Lower lobe of right lung (tissue), 2 donors: ENCODE measurements around the gene SDK1. TPM values are rescaled to one million over a fixed set of nuclear protein-coding genes. Genes with fewer than 3 reads are reported as not detected.

Experiments
- ATAC-seq, 2 donors: fragments of 200-7000 bp; cut with Tn5 transposase; one replicate each; pipeline ENCODE4 v1.9.1; 2020 to 2022; ENCODE audit warnings: mild to moderate bottlenecking in 2 of 2, moderate library complexity in 2 of 2
- DNase-seq: peaks from one replicate; pipeline ENCODE4 v3.0.0-alpha.2; 2020
- H3K27ac ChIP-seq: fragments of 200-600 bp; one replicate; pipeline ENCODE4 v1.8.0; 2022
- H3K27me3 ChIP-seq: fragments of 200-600 bp; one replicate; pipeline ENCODE4 v1.8.0; 2022; ENCODE audit warnings: low read depth
- H3K36me3 ChIP-seq: fragments of 200-600 bp; one replicate; pipeline ENCODE4 v1.8.0; 2022; ENCODE audit warnings: mild to moderate bottlenecking
- H3K4me1 ChIP-seq: fragments of 200-600 bp; one replicate; pipeline ENCODE4 v1.8.0; 2022
- H3K4me3 ChIP-seq: fragments of 200-600 bp; one replicate; pipeline ENCODE4 v1.8.0; 2022; ENCODE audit warnings: mild to moderate bottlenecking
- H3K9me3 ChIP-seq: fragments of 200-600 bp; one replicate; pipeline ENCODE4 v1.8.0; 2022
- intact Hi-C: fragments of 100-400 bp; cut with DNase I; formaldehyde crosslinking; loops from one replicate; pipeline ENCODE4 v1.11.0; 2022
- total RNA-seq: library from RNA; stranded (reverse); fragmentation: NEBNext Ultra II Directional; extraction: Animal tissue kit (Norgen Biotek cat#: 25700); gene quantifications from one replicate; pipeline ENCODE4 v1.2.1, GENCODE V29; 2021
- TF ChIP-seq, protein P1 (sequence below): fragments of 200-600 bp; IDR thresholded peaks from one replicate; pipeline ENCODE4 v1.8.0; 2022; ENCODE audit warnings: antibody characterized with exemption, mild to moderate bottlenecking
- donor health status: DM: no; HTN: yes; CAD: no; lungs with severe emphysema.

SDK1 gene
- total RNA-seq, 1 donor from 2014 or later, result 10.0 TPM

DNA sequence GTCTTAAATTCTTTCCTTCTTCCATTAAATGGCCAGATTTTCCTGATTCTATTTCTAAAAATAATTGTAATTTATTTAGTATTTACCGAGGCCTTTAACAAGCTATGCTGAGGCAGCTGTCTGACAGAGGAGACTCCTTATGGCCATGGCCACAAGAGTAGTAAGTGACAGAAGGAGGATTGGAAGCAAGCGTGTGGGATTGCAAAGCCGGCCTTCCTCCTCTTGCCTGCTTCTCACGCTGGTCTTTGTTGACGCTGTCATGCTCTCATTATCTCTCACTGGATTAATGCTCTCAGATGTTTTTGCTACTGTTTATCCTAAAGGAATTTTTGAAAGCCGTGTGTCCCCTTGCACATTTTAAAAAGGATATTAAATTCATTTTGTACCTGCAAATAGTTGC is 546.3 kb downstream of the SDK1 start:
- Histone ChIP-seq H3K27ac (no peak overlapping the region), H3K36me3 (no peaks in the 10 kb centered on the region), H3K4me1 (no peaks in the 10 kb centered on the region), H3K4me3 (no peak overlapping the region), H3K9me3 (no peaks in the 10 kb centered on the region), H3K27me3 (no peaks in the 10 kb centered on the region)
- ATAC-seq, result no peak
- no peak for DNase-seq
- intact Hi-C loops, result no loop called here
- TF ChIP-seq, protein P1, sequence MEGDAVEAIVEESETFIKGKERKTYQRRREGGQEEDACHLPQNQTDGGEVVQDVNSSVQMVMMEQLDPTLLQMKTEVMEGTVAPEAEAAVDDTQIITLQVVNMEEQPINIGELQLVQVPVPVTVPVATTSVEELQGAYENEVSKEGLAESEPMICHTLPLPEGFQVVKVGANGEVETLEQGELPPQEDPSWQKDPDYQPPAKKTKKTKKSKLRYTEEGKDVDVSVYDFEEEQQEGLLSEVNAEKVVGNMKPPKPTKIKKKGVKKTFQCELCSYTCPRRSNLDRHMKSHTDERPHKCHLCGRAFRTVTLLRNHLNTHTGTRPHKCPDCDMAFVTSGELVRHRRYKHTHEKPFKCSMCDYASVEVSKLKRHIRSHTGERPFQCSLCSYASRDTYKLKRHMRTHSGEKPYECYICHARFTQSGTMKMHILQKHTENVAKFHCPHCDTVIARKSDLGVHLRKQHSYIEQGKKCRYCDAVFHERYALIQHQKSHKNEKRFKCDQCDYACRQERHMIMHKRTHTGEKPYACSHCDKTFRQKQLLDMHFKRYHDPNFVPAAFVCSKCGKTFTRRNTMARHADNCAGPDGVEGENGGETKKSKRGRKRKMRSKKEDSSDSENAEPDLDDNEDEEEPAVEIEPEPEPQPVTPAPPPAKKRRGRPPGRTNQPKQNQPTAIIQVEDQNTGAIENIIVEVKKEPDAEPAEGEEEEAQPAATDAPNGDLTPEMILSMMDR, result no peak

DNA sequence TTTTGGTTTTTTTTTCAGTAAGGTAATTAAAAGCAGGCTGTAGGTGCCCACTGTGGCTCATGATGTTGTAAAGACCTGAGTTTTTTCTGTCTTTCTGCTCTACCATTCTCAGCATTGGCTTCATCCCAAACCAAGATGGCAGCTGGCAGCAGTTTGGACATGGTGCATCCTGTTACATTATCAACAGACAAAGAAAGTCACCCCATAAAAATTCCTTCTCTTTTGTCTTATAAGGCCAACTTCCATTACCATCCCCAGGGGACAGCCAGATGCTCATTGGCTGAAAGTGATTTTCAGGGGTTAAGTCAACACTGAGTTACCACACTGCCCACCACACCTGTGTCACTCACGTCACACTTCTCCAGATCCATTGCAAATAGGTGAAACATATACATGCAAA is 558.4 kb downstream of the SDK1 start:
- H3K36me3 ChIP-seq, result no peaks in the 10 kb centered on the region
- no peak overlapping the region for H3K4me3 ChIP-seq
- TF ChIP-seq, protein P1, result no peak
- peaks cover 20% of the 10 kb centered on the region for H3K4me1 ChIP-seq
- H3K9me3 ChIP-seq, result no peaks in the 10 kb centered on the region
- no peaks in the 10 kb centered on the region for H3K27me3 ChIP-seq
- DNase-seq (no peak), ATAC-seq (no peak)
- no peak overlapping the region for H3K27ac ChIP-seq
- intact Hi-C loops, result no loop called here

DNA sequence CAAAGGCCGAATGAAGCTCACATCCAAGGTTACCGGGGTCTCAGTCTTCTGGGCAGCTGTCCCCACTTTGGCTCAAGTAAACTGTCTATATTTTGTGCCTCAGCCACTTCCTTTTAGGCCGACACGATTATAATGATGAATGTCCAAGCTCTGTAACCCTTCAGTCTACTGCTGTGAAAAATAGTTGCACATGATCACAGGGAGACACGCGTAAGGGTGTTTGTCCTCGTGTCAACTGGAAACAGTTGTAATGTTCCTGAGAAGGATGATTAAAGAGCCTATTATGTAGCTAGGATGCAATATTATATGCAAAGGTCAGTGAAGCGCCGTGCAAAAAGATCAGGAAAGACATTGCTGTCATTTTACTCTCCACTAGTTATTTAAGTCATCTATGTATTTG is 559.9 kb downstream of the SDK1 start:
- Histone ChIP-seq H3K27me3 (no peaks in the 10 kb centered on the region), H3K9me3 (no peaks in the 10 kb centered on the region), H3K36me3 (no peaks in the 10 kb centered on the region), H3K27ac (no peak overlapping the region), H3K4me1 (peaks cover 20% of the 10 kb centered on the region), H3K4me3 (no peak overlapping the region)
- ATAC-seq (no peak), DNase-seq (no peak)
- intact Hi-C loops, result no loop called here
- TF ChIP-seq, protein P1, result no peak

DNA sequence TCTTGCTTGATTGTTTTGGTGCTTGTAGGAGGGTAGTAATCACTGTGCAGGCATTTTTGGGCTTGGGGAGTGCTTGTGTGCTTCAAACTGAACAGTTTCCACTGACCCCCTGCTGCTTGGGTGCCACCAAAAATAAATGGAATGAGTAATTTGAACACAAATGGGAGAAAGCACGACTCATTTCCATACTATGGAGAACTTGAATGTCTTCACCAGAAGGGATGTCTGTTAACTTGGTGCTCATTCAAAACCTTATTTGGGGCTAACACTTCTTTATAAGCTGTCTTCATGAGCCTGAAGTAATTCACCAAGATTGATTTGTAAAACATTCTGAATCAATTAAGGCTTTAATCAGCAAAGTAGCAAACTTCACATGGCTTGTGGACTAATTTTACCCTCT is 560.3 kb downstream of the SDK1 start:
- intact Hi-C loops, result no loop called here
- H3K4me1 ChIP-seq, result peaks cover 20% of the 10 kb centered on the region
- no peak overlapping the region for H3K4me3 ChIP-seq
- H3K36me3 ChIP-seq, result no peaks in the 10 kb centered on the region
- ATAC-seq (no peak), DNase-seq (no peak)
- TF ChIP-seq, protein P1, result no peak
- H3K27me3 ChIP-seq, result no peaks in the 10 kb centered on the region
- no peaks in the 10 kb centered on the region for H3K9me3 ChIP-seq
- peak overlapping the region; percentile 46 for H3K27ac ChIP-seq

DNA sequence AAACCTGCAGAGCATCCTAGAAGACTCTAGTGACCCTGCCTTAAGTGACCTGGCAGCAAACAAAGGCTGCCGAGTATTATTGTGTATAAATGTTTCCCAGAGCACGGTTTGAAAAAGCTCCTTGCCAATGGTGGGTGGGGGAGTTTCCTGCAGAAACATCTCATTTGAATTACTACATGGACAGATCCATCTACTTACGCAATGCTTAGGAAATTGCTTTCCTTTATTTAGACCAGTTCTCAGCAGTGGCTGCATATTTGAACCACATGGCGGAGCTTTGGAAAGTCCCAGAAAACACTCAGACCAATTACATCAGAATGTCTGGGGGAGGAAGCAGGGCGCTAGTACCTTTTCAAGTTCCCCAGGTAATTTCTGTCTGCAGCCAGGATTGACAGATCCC is 560.9 kb downstream of the SDK1 start:
- Histone ChIP-seq H3K27me3 (no peaks in the 10 kb centered on the region), H3K36me3 (no peaks in the 10 kb centered on the region), H3K4me3 (no peak overlapping the region), H3K9me3 (no peaks in the 10 kb centered on the region), H3K4me1 (peaks cover 20% of the 10 kb centered on the region), H3K27ac (peak overlapping the region; percentile 46)
- ATAC-seq, result peak; percentile 89 to 92
- TF ChIP-seq, protein P1, result no peak
- no peak for DNase-seq
- intact Hi-C loops, result no loop called here

DNA sequence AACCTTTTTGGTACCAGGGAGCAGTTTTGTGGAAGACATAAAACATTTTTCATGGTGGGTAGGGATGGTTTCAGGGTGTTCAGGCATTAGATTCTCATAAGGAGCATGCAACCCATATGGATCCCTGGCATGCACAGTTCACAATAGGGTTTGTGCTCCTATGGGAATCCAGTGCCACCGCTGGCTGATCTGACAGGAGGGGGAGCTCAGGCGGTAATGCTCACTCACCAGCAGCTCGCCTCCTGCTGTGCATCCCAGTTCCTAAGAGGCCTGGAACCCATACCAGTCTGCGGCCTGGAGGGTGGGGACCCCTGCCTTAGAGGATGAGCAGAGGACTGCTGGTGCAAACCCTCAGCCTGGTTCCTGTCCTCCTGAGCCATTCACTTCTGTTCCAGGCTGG is 561.7 kb downstream of the SDK1 start:
- no peak for DNase-seq
- H3K4me1 ChIP-seq, result peaks cover 20% of the 10 kb centered on the region
- no peaks in the 10 kb centered on the region for H3K27me3 ChIP-seq
- H3K27ac ChIP-seq, result no peak overlapping the region
- no peaks in the 10 kb centered on the region for H3K36me3 ChIP-seq
- intact Hi-C loops, result no loop called here
- TF ChIP-seq, protein P1, result no peak
- no peak for ATAC-seq
- no peak overlapping the region for H3K4me3 ChIP-seq
- no peaks in the 10 kb centered on the region for H3K9me3 ChIP-seq
